Lower leg skin (tissue), 3 donors: ENCODE results near the gene CLIC1.

ENCODE experiments used
- POLR2A ChIP-seq, 2 donors: fragments of 450-650 bp; IDR thresholded peaks; one replicate each; pipeline ENCODE4 v1.6.1; 2016 to 2017; ENCODE audit warnings: antibody characterized with exemption in 2 of 2, mild to moderate bottlenecking in 1 of 2, moderate library complexity in 1 of 2
- TF ChIP-seq, protein P1 (sequence below), 3 donors: fragments of 450-650 bp; IDR thresholded peaks; one replicate each; pipeline ENCODE4 v1.5.1; 2016; ENCODE audit warnings: antibody characterized with exemption in 3 of 3, mild to moderate bottlenecking in 3 of 3, moderate library complexity in 2 of 3

DNA sequence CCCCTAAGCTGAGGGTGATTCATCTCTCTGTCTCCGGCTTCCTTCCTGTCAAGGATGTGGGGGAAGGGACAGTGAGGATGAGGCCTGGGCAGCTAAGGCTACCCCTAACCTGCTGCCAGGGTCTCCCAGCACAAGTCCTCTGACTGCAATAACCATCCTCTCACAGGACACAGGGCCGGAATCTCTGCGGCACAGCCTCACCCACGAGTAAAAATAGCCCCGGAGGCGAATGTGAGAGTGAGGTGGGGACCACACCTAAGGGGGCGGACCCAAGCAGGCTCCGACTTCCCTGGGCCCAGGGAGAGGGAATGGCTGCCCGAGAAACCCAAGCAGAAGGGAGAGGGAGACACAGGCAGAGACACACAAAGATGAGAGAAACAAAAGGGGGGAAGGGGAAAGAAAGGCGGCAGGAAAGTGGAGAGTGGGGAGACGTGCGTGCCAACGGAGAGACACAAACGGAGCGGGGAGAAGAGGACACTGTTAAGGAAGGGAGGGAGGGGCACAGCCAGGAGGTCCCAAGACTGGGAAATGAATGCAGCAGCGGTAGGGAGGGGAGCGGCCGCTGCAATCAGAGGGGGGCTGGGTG is 1.4 kb downstream of the CLIC1 start:
- TF ChIP-seq, protein P1, sequence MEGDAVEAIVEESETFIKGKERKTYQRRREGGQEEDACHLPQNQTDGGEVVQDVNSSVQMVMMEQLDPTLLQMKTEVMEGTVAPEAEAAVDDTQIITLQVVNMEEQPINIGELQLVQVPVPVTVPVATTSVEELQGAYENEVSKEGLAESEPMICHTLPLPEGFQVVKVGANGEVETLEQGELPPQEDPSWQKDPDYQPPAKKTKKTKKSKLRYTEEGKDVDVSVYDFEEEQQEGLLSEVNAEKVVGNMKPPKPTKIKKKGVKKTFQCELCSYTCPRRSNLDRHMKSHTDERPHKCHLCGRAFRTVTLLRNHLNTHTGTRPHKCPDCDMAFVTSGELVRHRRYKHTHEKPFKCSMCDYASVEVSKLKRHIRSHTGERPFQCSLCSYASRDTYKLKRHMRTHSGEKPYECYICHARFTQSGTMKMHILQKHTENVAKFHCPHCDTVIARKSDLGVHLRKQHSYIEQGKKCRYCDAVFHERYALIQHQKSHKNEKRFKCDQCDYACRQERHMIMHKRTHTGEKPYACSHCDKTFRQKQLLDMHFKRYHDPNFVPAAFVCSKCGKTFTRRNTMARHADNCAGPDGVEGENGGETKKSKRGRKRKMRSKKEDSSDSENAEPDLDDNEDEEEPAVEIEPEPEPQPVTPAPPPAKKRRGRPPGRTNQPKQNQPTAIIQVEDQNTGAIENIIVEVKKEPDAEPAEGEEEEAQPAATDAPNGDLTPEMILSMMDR (IDR thresholded peaks at IDR 0.05): no peak
- TF ChIP-seq POLR2A (IDR thresholded peaks at IDR 0.05): no peak
